K562 (cell line): ENCODE data around the gene ELAVL3. TPM values are rescaled to one million over a fixed set of nuclear protein-coding genes. Genes with fewer than 3 reads are reported as not detected.
A peak's percentile ranks its signal among the peaks of the same experiment; 100 is the strongest.

Experiments used
- ATAC-seq: fragments of 200-7000 bp; cut with Tn5 transposase; 3 replicates; pipeline ENCODE4 v1.9.1; 2020; ENCODE audit warnings: moderate library complexity
- BruUV-seq: library from RNA; stranded (reverse); fragments of 400-500 nt; replicated peaks from 2 replicates; lab custom pipeline; 2021; lab: Mats Ljungman, UMichigan
- CTCF ChIA-PET: fragments of 300-600 bp; formaldehyde crosslinking; extraction: SDS; loops from one replicate; lab custom pipeline; 2021; ENCODE audit warnings: low intra/inter-chr PET ratio; lab: Yijun Ruan, JAX
- POLR2A ChIA-PET: fragments of 300-600, 350-650 bp; sonication (Branson Sonifier 250); formaldehyde crosslinking; extraction: SDS; loops from one replicate; lab custom pipeline; 2021; ENCODE audit warnings: antibody characterized with exemption, inconsistent platforms; lab: Yijun Ruan, JAX
- DNase-seq, 4 experiments: peaks; one replicate each; pipeline versions ENCODE4 v3.0.0 to v3.0.0-alpha.2; 2011 to 2018; ENCODE audit warnings: low spot score in 3 of 4, mixed read lengths in 3 of 4; ENCODE audit errors: extremely low read depth in 1 of 4
- FAIRE-seq: peaks from 2 replicates; lab custom pipeline; 2011; peaks lifted over from hg19 to GRCh38; lab: Jason Lieb, UNC
- H2AFZ ChIP-seq: 2 replicates; pipeline ENCODE4 v1.6.0; 2011; ENCODE audit warnings: low read depth, low read length, control low read depth, inconsistent platforms
- H3K27ac ChIP-seq: fragments of 200-600 bp; 3 replicates; pipeline ENCODE4 v1.8.0; 2011; ENCODE audit warnings: low read depth, mild to moderate bottlenecking, control low read depth, inconsistent platforms, low read length, moderate library complexity, mixed read lengths; ENCODE audit errors: extremely low read depth
- H3K27me3 ChIP-seq, 2 experiments: fragments of 300-600 bp in 1 of 2; 2 replicates in 1 of 2; 3 replicates in 1 of 2; pipeline versions ENCODE4 v1.6.0 to v1.8.0; 2011; ENCODE audit warnings: inconsistent platforms in 2 of 2, low read length in 2 of 2, mild to moderate bottlenecking in 1 of 2, mixed read lengths in 1 of 2, moderate library complexity in 1 of 2; ENCODE audit not compliant: control insufficient read depth in 2 of 2, insufficient read depth in 2 of 2
- H3K36me3 ChIP-seq: fragments of 300-600 bp; 3 replicates; pipeline ENCODE4 v1.8.0; 2011; ENCODE audit warnings: mild to moderate bottlenecking, low read length, inconsistent platforms; ENCODE audit not compliant: control insufficient read depth, insufficient read depth
- H3K4me1 ChIP-seq, 2 experiments: fragments of 200-600 bp in 1 of 2; replicated peaks in 1 of 2; 2 replicates in 1 of 2; 3 replicates in 1 of 2; pipeline versions ENCODE4 v1.5.1 to v1.8.0; 2011; ENCODE audit warnings: inconsistent platforms in 2 of 2, low read length in 2 of 2, mild to moderate bottlenecking in 1 of 2, mixed read lengths in 1 of 2, moderate library complexity in 1 of 2; ENCODE audit not compliant: control insufficient read depth in 2 of 2, insufficient read depth in 2 of 2
- H3K4me2 ChIP-seq: 2 replicates; pipeline ENCODE4 v1.6.1; 2011; ENCODE audit warnings: low read length, control low read depth, inconsistent platforms, mixed read lengths; ENCODE audit not compliant: insufficient read depth
- H3K4me3 ChIP-seq: fragments of 200-600 bp; sonication (generic), shearing (Covaris generic); 2 replicates; pipeline ENCODE4 v1.5.1; 2016; ENCODE audit warnings: control low read depth, inconsistent platforms
- H3K79me2 ChIP-seq: fragments of 200-600 bp; 3 replicates; pipeline ENCODE4 v1.8.0; 2011; ENCODE audit warnings: low read length, inconsistent platforms; ENCODE audit not compliant: control insufficient read depth, insufficient read depth
- H3K9ac ChIP-seq, 2 experiments: 2 replicates each; pipeline versions ENCODE4 v1.6.0 to v1.6.1; 2011; ENCODE audit warnings: low read depth in 2 of 2, low read length in 2 of 2, control low read depth in 1 of 2, inconsistent platforms in 1 of 2, mild to moderate bottlenecking in 1 of 2, mixed read lengths in 1 of 2; ENCODE audit not compliant: insufficient read depth in 1 of 2
- H3K9me1 ChIP-seq: one replicate; pipeline ENCODE4 v1.6.0; 2011; ENCODE audit warnings: inconsistent platforms, mild to moderate bottlenecking, low read length, moderate library complexity; ENCODE audit not compliant: control insufficient read depth, insufficient read depth
- H3K9me3 ChIP-seq: replicated peaks from 2 replicates; pipeline ENCODE4 v1.5.1; 2011; ENCODE audit warnings: low read depth, low read length, inconsistent platforms; ENCODE audit not compliant: control insufficient read depth, insufficient read depth
- H4K20me1 ChIP-seq: replicated peaks from 2 replicates; pipeline ENCODE4 v1.6.1; 2011; ENCODE audit warnings: low read length, inconsistent platforms, mixed read lengths; ENCODE audit not compliant: control insufficient read depth, insufficient read depth
- CREM ChIP-seq: IDR thresholded peaks from 2 replicates; pipeline ENCODE4 v1.6.1; 2014; ENCODE audit warnings: antibody characterized with exemption, low read depth
- POLR2G ChIP-seq: fragments of 200-400 bp; formaldehyde crosslinking; IDR thresholded peaks from 2 replicates; pipeline ENCODE4 v1.6.1; 2017; ENCODE audit warnings: low read depth, mild to moderate bottlenecking, antibody characterized with exemption, low read length, moderate library complexity
- RBFOX2 ChIP-seq: fragments of 200-400 bp; formaldehyde crosslinking; IDR thresholded peaks from 2 replicates; pipeline ENCODE4 v1.6.1; 2017; ENCODE audit warnings: low read depth, mild to moderate bottlenecking, low read length, moderate library complexity
- SREBF1 ChIP-seq: fragments of 150-350 bp; IDR thresholded peaks from 2 replicates; pipeline ENCODE4 v1.6.1; 2014; ENCODE audit warnings: antibody characterized with exemption, low read depth, low read length, borderline replicate concordance
- WGBS: fragments of 100-300 bp; shearing (Covaris generic); methylation state at CpG from one replicate; pipeline ENCODE4 v1.1.6; 2016; ENCODE audit warnings: low coverage, mixed read lengths; ENCODE audit not compliant: insufficient coverage; ENCODE audit errors: missing lambda C conversion rate; 5-methylcytosine and 5-hydroxymethylcytosine counted together
- in situ Hi-C: fragments of 300-500 bp; cut with MboI; formaldehyde crosslinking; loops from 4 replicates; pipeline ENCODE4 v1.15.0; 2018; ENCODE audit warnings: inconsistent platforms, mixed read lengths
- intact Hi-C: fragments of 100-400 bp; cut with micrococcal nuclease; formaldehyde crosslinking; loops from 2 replicates; pipeline ENCODE4 v1.14.2; 2022
- polyA plus RNA-seq, 8 experiments: library from polyadenylated mRNA; depleted of rRNA in 4 of 8; stranded (reverse) in 5 of 8; unstranded in 3 of 8; fragments of >200 nt; fragmentation: Nextera tagmentation in 2 of 8; fragmentation: Illumina TruSeq in 1 of 8; extraction: Ambion mirVana in 2 of 8; extraction: Trizol in 1 of 8; gene quantifications; 2 replicates each; pipeline versions ENCODE4 v1.2.1 to v1.2.3, GENCODE V29; 2011 to 2014; ENCODE audit warnings: inconsistent platforms in 1 of 8, missing spikeins in 1 of 8
- total RNA-seq, 7 experiments: library from RNA; depleted of rRNA in 6 of 7; stranded (reverse); fragments of >200 nt in 6 of 7; fragmentation: Illumina TruSeq in 2 of 7; extraction: Trizol in 2 of 7; gene quantifications; 2 replicates each; pipeline versions ENCODE4 v1.2.1 to v1.2.3, GENCODE V29; 2011 to 2021; ENCODE audit warnings: low replicate concordance in 1 of 7
- TF ChIP-seq, protein P1 (sequence below): fragments of 450-650 bp; IDR thresholded peaks from 2 replicates; pipeline ENCODE4 v1.6.1; 2016; ENCODE audit warnings: low read depth

The ELAVL3 gene
- total and polyA plus RNA-seq, 9 of the 15 experiments (the other 6 are each of a cell fraction or from before 2014, with no cell fraction given): not detected

DNA sequence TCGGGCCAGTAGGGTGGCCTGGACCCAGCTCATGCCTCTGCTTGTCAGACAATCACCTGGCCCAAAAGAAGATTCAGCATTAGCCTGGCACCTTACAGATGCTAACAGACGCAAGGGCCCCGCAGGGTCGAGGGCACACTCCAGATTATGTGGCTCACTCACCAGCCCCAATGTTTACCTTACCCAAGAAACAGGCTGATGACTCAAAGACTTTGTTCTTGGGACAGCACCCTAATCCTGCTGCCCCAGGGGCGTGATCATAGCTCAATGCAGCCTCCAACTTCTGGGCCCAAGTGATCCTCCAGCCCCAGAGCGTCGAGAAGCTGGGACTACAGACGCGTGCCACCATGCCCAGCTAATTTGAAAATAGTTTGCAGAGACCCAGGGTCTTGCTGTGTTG, 38.3 kb upstream of the ELAVL3 start:
- no peak for FAIRE-seq
- H3K36me3 ChIP-seq: peaks cover 29% of the 10 kb centered on the region; the same call in 2 of the 3 replicates
- no TSS peak for BruUV-seq
- no peak for ATAC-seq
- H3K9me3 ChIP-seq: no peaks in the 10 kb centered on the region
- in situ Hi-C loops (no loop called here), intact Hi-C loops (no loop called here)
- H3K4me2 ChIP-seq: no peak overlapping the region
- peak overlapping the region in 1 of 2 experiments; percentile 56; a peak in 2 of 4 replicates for H3K9ac ChIP-seq
- H2AFZ ChIP-seq: no peak overlapping the region
- no peaks in the 10 kb centered on the region for H3K79me2 ChIP-seq
- H3K4me1 ChIP-seq: peaks cover 0 to under 1% of the 10 kb centered on the region in 2 experiments; a peak in 1 of 5 replicates
- CTCF ChIA-PET: no interaction called here
- H4K20me1 ChIP-seq: no peaks in the 10 kb centered on the region
- 92% methylated on average over 8 of the region's 9 CpGs for WGBS
- no peaks in the 10 kb centered on the region for H3K27me3 ChIP-seq
- H3K4me3 ChIP-seq: no peak overlapping the region
- H3K9me1 ChIP-seq: no peaks in the 10 kb centered on the region
- no peak for DNase-seq
- no peak overlapping the region for H3K27ac ChIP-seq
- no peak for TF ChIP-seq CREM
- no peak for TF ChIP-seq SREBF1
- POLR2A ChIA-PET: interaction anchor here (0.6 to 2.5 kb wide), 2 partner anchors 9 to 534 kb away, joined by 3 to 13 read pairs; partner anchors contain the start of gene ECSIT

DNA sequence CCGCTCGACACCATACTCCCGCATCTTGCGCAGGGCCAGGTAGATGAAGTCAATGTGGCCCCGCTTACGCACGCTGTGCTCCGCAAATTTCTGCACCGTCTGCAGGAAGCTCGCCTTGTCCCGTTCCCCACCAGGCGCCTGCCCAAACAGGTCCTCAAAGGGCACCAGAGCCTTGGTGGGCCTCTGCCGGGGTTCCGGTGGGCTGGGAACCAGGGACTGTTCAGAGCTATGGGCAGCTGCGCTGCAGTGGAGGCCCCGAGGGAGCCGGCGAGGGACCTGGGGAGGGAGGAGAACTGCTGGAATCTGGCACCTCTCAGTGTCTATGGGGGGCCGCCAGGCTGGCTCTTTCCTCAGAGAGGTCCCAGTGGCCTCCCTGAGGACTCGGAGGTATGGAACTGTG, 33.1 kb upstream of the ELAVL3 start:
- Histone ChIP-seq H4K20me1 (no peaks in the 10 kb centered on the region), H3K27ac (no peak overlapping the region), H3K4me1 (peaks cover 0 to 7% of the 10 kb centered on the region in 2 experiments; a peak in 1 of 5 replicates), H3K9me1 (no peaks in the 10 kb centered on the region), H2AFZ (no peak overlapping the region), H3K4me3 (no peak overlapping the region), H3K9me3 (no peaks in the 10 kb centered on the region), H3K4me2 (no peak overlapping the region), H3K79me2 (no peaks in the 10 kb centered on the region), H3K36me3 (peaks cover 41% of the 10 kb centered on the region; the same call in 2 of the 3 replicates), H3K27me3 (no peaks in the 10 kb centered on the region), H3K9ac (peak overlapping the region in 1 of 2 experiments; percentile 35; a peak in 1 of 4 replicates)
- FAIRE-seq (no peak), ATAC-seq (no peak), DNase-seq (no peak)
- 94% methylated on average over 20 of the region's 20 CpGs for WGBS
- in situ Hi-C loops (no loop called here), intact Hi-C loops (no loop called here)
- BruUV-seq: no TSS peak
- POLR2A ChIA-PET: no interaction called here
- CTCF ChIA-PET: no interaction called here
- TF ChIP-seq RBFOX2 (0 out of 2 replicates have a peak, but pooled peaks have one; percentile 20), POLR2G (0 out of 2 replicates have a peak, but pooled peaks have one; percentile 28)
- TF ChIP-seq, protein P1, sequence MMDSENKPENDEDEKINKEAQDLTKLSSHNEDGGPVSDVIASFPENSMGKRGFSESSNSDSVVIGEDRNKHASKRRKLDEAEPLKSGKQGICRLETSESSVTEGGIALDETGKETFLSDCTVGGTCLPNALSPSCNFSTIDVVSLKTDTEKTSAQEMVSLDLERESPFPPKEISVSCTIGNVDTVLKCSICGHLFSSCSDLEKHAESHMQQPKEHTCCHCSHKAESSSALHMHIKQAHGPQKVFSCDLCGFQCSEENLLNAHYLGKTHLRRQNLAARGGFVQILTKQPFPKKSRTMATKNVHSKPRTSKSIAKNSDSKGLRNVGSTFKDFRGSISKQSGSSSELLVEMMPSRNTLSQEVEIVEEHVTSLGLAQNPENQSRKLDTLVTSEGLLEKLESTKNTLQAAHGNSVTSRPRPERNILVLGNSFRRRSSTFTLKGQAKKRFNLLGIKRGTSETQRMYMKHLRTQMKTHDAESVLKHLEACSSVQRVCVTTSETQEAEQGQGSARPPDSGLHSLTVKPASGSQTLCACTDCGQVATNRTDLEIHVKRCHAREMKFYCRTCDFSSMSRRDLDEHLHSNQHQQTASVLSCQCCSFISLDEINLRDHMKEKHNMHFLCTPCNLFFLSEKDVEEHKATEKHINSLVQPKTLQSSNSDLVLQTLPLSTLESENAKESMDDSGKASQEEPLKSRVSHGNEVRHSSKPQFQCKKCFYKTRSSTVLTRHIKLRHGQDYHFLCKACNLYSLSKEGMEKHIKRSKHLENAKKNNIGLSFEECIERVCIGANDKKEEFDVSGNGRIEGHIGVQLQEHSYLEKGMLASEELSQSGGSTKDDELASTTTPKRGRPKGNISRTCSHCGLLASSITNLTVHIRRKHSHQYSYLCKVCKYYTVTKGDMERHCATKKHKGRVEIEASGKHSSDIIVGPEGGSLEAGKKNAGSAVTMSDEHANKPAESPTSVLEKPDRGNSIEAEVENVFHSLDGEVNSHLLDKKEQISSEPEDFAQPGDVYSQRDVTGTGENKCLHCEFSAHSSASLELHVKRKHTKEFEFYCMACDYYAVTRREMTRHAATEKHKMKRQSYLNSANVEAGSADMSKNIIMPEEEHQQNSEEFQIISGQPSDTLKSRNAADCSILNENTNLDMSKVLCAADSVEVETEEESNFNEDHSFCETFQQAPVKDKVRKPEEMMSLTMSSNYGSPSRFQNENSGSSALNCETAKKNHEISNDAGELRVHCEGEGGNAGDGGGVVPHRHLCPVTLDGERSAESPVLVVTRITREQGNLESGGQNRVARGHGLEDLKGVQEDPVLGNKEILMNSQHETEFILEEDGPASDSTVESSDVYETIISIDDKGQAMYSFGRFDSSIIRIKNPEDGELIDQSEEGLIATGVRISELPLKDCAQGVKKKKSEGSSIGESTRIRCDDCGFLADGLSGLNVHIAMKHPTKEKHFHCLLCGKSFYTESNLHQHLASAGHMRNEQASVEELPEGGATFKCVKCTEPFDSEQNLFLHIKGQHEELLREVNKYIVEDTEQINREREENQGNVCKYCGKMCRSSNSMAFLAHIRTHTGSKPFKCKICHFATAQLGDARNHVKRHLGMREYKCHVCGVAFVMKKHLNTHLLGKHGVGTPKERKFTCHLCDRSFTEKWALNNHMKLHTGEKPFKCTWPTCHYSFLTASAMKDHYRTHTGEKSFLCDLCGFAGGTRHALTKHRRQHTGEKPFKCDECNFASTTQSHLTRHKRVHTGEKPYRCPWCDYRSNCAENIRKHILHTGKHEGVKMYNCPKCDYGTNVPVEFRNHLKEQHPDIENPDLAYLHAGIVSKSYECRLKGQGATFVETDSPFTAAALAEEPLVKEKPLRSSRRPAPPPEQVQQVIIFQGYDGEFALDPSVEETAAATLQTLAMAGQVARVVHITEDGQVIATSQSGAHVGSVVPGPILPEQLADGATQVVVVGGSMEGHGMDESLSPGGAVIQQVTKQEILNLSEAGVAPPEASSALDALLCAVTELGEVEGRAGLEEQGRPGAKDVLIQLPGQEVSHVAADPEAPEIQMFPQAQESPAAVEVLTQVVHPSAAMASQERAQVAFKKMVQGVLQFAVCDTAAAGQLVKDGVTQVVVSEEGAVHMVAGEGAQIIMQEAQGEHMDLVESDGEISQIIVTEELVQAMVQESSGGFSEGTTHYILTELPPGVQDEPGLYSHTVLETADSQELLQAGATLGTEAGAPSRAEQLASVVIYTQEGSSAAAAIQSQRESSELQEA: no peak
